ENCODE results near the gene ROBO2.
A peak's percentile ranks its signal among the peaks of the same experiment; 100 is the strongest.

Gene ROBO2

DNA sequence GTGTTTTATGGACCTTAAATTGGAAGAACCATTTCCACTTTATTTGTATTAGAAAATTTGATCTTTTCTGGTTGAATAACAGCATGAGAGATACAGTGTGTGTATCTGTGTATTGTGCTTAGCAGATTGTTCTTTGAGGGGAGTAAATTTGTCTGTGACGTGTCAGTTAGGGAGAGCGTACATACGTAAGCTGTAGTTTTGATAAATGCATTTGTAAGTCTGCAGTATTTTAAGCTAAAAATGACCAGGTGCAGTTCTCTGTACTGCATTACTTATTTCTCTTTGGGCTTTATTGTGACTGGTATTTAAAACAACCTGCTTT is 264.8 kb downstream of the ROBO2 start:
- no peak overlapping the region for H3K4me3 ChIP-seq (replicated peaks; ENCODE audit: low read depth, low read length)
- DNase-seq (ENCODE audit: low read depth) = no peak
- TF ChIP-seq, protein P1, sequence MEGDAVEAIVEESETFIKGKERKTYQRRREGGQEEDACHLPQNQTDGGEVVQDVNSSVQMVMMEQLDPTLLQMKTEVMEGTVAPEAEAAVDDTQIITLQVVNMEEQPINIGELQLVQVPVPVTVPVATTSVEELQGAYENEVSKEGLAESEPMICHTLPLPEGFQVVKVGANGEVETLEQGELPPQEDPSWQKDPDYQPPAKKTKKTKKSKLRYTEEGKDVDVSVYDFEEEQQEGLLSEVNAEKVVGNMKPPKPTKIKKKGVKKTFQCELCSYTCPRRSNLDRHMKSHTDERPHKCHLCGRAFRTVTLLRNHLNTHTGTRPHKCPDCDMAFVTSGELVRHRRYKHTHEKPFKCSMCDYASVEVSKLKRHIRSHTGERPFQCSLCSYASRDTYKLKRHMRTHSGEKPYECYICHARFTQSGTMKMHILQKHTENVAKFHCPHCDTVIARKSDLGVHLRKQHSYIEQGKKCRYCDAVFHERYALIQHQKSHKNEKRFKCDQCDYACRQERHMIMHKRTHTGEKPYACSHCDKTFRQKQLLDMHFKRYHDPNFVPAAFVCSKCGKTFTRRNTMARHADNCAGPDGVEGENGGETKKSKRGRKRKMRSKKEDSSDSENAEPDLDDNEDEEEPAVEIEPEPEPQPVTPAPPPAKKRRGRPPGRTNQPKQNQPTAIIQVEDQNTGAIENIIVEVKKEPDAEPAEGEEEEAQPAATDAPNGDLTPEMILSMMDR (IDR thresholded peaks at IDR 0.05; ENCODE audit: low read length, missing control alignments) = no peak

DNA sequence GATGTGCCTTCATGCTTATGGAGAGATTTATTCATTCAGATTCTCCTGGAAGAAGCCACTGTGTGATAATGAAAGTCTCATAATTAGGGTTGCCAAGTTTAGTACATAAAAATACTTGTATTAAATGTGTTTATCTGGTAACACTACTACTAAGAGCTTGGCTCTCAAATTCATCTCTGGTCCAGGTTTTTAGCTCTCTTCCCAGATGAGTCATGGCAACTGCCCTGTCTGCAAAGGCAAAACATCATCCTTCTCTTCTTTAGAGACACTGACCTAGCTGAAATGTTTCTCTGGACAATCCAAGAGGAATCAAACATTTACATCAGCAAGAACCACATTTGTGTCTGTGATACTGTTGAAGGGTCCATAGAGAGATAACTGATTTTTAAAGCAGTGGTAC is 269.6 kb downstream of the ROBO2 start:
- no peak overlapping the region for H3K4me3 ChIP-seq (replicated peaks; ENCODE audit: low read depth, low read length)
- TF ChIP-seq, protein P1 (IDR thresholded peaks at IDR 0.05; ENCODE audit: low read length, missing control alignments) = no peak
- no peak for DNase-seq (ENCODE audit: low read depth)

DNA sequence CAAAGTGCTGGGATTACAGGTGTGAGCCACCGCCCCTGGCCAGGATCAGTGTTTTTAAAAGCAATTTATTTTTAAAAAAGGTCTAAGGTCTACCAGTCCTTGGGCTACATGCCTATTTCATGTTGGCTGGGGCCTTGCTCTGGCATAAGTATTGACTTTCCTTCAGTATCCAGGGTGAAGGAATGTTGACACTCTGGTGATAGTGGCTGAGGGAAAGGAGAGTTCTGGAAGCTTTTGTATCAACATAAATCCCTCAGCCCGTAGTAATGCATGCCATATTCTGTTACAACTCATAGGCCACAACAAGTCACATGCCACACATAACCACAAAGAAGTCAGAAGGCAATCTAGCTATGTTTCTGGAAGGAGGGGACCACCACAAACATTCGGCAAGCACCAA is 273.9 kb downstream of the ROBO2 start:
- TF ChIP-seq, protein P1 (IDR thresholded peaks at IDR 0.05; ENCODE audit: low read length, missing control alignments) = no peak
- no peak for DNase-seq (ENCODE audit: low read depth)
- H3K4me3 ChIP-seq (replicated peaks; ENCODE audit: low read depth, low read length) = no peak overlapping the region

DNA sequence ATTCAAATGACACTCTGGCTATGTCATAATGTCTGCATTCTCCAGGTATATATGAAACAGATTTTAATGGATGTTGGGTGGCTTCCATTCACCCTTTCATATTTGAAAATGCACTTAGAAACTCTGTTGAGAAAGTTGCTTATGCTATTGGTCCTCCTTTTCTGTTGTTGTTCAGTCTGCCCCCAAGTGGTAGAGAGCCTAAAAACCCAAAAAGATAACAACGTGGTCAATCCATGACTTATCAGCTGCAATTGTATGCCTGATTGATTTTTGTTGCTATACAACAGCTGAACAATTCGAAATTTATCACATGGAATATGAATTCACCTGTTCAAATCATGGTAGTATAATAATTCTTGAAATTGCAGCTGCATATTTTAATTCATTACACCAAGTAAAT is 279.8 kb downstream of the ROBO2 start:
- no peak for DNase-seq (ENCODE audit: low read depth)
- TF ChIP-seq, protein P1 (IDR thresholded peaks at IDR 0.05; ENCODE audit: low read length, missing control alignments) = peak; percentile 16
- no peak overlapping the region for H3K4me3 ChIP-seq (replicated peaks; ENCODE audit: low read depth, low read length)

DNA sequence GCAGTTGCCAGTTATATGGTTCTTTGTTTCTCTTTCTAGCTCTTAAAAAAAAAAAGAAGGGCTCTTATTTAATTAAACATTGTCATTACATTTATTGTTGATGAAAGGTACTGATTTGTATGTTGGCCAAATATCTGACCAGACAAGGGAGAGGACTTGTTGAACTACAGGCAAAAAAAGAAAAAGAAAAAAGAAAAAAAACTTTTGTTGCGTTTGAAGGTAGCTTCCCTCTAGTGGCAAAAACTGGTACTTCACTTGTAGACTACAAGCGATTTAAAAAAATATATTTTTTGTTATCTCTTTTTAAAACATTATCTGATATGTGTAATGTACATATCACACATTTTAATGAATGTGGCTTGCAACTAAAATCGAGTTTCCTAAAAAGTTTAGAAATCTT is 280.6 kb downstream of the ROBO2 start:
- peak; percentile 68 for DNase-seq (ENCODE audit: low read depth)
- TF ChIP-seq, protein P1 (IDR thresholded peaks at IDR 0.05; ENCODE audit: low read length, missing control alignments) = peak; percentile 73

DNA sequence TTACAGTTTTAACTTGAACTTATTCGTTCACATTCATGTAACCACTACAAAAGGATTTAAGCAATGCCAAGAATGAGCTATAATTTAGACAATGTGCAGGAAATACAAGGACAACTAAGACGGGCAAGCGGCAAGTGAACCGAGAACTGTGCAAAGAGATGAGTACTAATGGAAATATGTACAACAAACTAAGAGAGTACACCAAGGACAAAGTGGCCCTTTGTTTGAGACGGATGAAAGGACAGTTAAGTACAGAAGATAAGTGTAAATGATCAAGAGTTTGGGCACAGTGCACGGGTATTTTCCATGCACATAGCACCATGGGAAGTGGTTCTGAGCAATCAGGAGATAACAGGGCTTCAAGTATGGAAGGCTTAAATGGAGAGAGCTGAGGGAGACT is 281.7 kb downstream of the ROBO2 start:
- no peak for DNase-seq (ENCODE audit: low read depth)
- TF ChIP-seq, protein P1 (IDR thresholded peaks at IDR 0.05; ENCODE audit: low read length, missing control alignments) = no peak
- H3K4me3 ChIP-seq (replicated peaks; ENCODE audit: low read depth, low read length) = no peak overlapping the region

More for the DNA sequence above, 280.6 kb downstream of the ROBO2 start:
- H3K4me3 ChIP-seq (replicated peaks; ENCODE audit: low read depth, low read length) = no peak overlapping the region

DNA sequence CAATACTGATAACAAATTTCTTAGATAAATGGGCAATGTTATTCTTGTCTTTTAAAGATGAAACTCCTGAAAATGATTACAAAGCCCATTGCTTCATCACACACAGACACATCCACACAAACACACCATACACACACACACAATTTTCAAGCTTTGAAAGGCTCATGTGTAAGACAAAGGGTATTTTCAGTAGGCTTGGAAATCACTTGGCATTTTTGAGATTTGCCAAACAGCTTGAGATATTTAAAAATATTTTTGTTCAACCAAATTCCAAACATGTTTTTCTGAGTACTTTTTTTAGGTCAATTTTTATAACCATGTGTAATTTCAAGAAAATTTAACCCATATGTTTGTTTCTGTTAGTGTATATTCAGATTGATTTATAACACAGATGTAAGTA is 283.7 kb downstream of the ROBO2 start:
- TF ChIP-seq, protein P1 (IDR thresholded peaks at IDR 0.05; ENCODE audit: low read length, missing control alignments) = no peak
- DNase-seq (ENCODE audit: low read depth) = no peak

More for the DNA sequence above, 283.7 kb downstream of the ROBO2 start:
- H3K4me3 ChIP-seq (replicated peaks; ENCODE audit: low read depth, low read length) = no peak overlapping the region

All from fibroblast of pulmonary artery (primary cell).